ENCODE data around the gene TRIP13. TPM values are rescaled to one million over a fixed set of nuclear protein-coding genes. Genes with fewer than 3 reads are reported as not detected.

TRIP13 gene
- total and polyA plus RNA-seq, 2 donors: 1.6 to 8.7 TPM

GRCh38 chr5:860506-861150 is 32.1 kb upstream of the TRIP13 start:
- no peak overlapping the region for H3K4me3 ChIP-seq (ENCODE audit: low read depth, low read length)
- H3K36me3 ChIP-seq (ENCODE audit: insufficient read depth): peaks cover 3% of the 10 kb centered on the region
- no peaks in the 10 kb centered on the region for H3K4me1 ChIP-seq (ENCODE audit: insufficient read depth)
- 94% methylated on average over 15 of the region's 15 CpGs for WGBS
- DNase-seq (ENCODE audit: extremely low spot score): no peak
- H3K27ac ChIP-seq (ENCODE audit: low read depth): no peak overlapping the region

GRCh38 chr5:861442-862366 is 31.0 kb upstream of the TRIP13 start:
- Histone ChIP-seq H3K27ac (ENCODE audit: low read depth) (no peak overlapping the region), H3K36me3 (ENCODE audit: insufficient read depth) (peaks cover 4% of the 10 kb centered on the region), H3K4me3 (ENCODE audit: low read depth, low read length) (no peak overlapping the region), H3K4me1 (ENCODE audit: insufficient read depth) (no peaks in the 10 kb centered on the region)
- whole genome bisulfite sequencing: 78% methylated on average over 22 of the region's 22 CpGs
- DNase-seq (ENCODE audit: extremely low spot score): no peak

- WGBS: 85% methylated on average over 25 of the region's 25 CpGs
- DNase-seq (ENCODE audit: extremely low spot score): no peak
- H3K36me3 ChIP-seq (ENCODE audit: insufficient read depth): peaks cover 4% of the 10 kb centered on the region
- no peaks in the 10 kb centered on the region for H3K4me1 ChIP-seq (ENCODE audit: insufficient read depth)
- no peak overlapping the region for H3K27ac ChIP-seq (ENCODE audit: low read depth)
- no peak overlapping the region for H3K4me3 ChIP-seq (ENCODE audit: low read depth, low read length)
Measured at GRCh38 chr5:862367-863243, 30.1 kb upstream of the TRIP13 start.

- H3K36me3 ChIP-seq (ENCODE audit: insufficient read depth): peaks cover 4% of the 10 kb centered on the region
- no peak overlapping the region for H3K4me3 ChIP-seq (ENCODE audit: low read depth, low read length)
- H3K4me1 ChIP-seq (ENCODE audit: insufficient read depth): no peaks in the 10 kb centered on the region
- WGBS: 91% methylated on average over 16 of the region's 16 CpGs
- H3K27ac ChIP-seq (ENCODE audit: low read depth): no peak overlapping the region
- DNase-seq (ENCODE audit: extremely low spot score): no peak
Measured at GRCh38 chr5:863244-863805, 29.4 kb upstream of the TRIP13 start.

GRCh38 chr5:864492-865167 is 28.1 kb upstream of the TRIP13 start:
- Histone ChIP-seq H3K27ac (ENCODE audit: low read depth) (no peak overlapping the region), H3K4me3 (ENCODE audit: low read depth, low read length) (no peak overlapping the region), H3K4me1 (ENCODE audit: insufficient read depth) (no peaks in the 10 kb centered on the region), H3K36me3 (ENCODE audit: insufficient read depth) (peaks cover 6% of the 10 kb centered on the region)
- 65% methylated on average over 15 of the region's 15 CpGs for WGBS
- no peak for DNase-seq (ENCODE audit: extremely low spot score)

DNA sequence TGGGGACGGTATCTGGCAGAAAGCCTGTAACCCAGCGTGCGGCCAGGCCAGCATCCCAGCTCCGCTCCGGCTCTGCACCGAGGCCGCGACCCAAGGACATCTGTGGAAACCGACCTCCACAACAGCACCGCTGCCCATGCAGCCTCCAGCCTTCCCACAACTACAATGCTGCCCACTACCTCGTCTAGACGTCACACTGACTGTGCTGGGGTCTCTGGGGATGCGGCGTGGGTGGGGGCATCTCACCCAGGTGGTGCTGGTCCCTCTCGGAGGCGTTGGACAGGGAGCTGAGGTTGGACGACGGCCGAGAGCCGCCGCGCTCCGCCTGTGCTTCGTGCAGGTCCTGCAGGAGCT is 27.5 kb upstream of the TRIP13 start:
- 83% methylated on average over 24 of the region's 24 CpGs for WGBS
- H3K4me1 ChIP-seq (ENCODE audit: insufficient read depth): no peaks in the 10 kb centered on the region
- peaks cover 6% of the 10 kb centered on the region for H3K36me3 ChIP-seq (ENCODE audit: insufficient read depth)
- DNase-seq (ENCODE audit: extremely low spot score): no peak
- no peak overlapping the region for H3K4me3 ChIP-seq (ENCODE audit: low read depth, low read length)
- H3K27ac ChIP-seq (ENCODE audit: low read depth): no peak overlapping the region

- peaks cover 7% of the 10 kb centered on the region for H3K36me3 ChIP-seq (ENCODE audit: insufficient read depth)
- 93% methylated on average over 10 of the region's 10 CpGs for WGBS
- H3K4me3 ChIP-seq (ENCODE audit: low read depth, low read length): no peak overlapping the region
- no peak for DNase-seq (ENCODE audit: extremely low spot score)
- no peaks in the 10 kb centered on the region for H3K4me1 ChIP-seq (ENCODE audit: insufficient read depth)
- no peak overlapping the region for H3K27ac ChIP-seq (ENCODE audit: low read depth)
Measured at GRCh38 chr5:865771-866170, 26.9 kb upstream of the TRIP13 start.

GRCh38 chr5:867300-867870 is 25.3 kb upstream of the TRIP13 start:
- Histone ChIP-seq H3K27ac (ENCODE audit: low read depth) (no peak overlapping the region), H3K4me3 (ENCODE audit: low read depth, low read length) (no peak overlapping the region), H3K36me3 (ENCODE audit: insufficient read depth) (peaks cover 8% of the 10 kb centered on the region), H3K4me1 (ENCODE audit: insufficient read depth) (no peaks in the 10 kb centered on the region)
- WGBS: 94% methylated on average over 6 of the region's 6 CpGs
- no peak for DNase-seq (ENCODE audit: extremely low spot score)

DNA sequence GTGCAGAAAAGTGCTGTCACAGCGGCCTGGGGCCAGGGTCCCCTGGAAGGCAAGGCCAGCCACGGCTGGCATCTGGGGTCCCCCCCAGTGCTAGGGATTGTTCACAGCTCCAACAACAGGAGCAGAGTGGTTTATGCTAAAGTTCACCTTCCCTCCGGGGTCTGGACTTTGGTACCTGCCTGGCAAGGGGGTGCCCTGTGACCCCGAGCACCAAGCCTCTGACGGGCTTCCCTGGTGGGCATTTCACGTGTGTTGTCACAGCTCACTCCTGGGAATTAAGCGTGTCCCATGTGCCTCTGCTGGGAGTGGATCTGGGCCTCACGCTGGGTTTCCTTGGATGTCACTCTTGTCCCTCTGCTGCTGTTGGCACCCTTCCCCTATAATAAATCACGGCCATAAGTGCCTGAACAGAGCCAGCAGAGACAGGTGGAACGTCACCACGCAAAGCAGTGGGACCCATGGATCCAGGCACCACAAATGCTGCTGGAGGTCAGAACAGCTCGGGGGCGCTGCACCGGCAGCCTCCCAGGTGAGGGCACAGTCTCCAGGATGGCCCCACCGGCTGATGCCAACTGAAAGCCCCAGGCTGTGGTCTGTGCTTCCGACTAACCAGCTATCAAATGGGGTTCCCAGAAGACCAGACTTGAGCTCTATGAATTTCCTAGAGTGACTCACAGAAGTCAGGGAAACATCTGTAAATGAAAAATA is 24.1 kb upstream of the TRIP13 start:
- 93% methylated on average over 16 of the region's 16 CpGs for WGBS
- H3K36me3 ChIP-seq (ENCODE audit: insufficient read depth): peaks cover 8% of the 10 kb centered on the region
- H3K4me3 ChIP-seq (ENCODE audit: low read depth, low read length): no peak overlapping the region
- H3K4me1 ChIP-seq (ENCODE audit: insufficient read depth): no peaks in the 10 kb centered on the region
- no peak for DNase-seq (ENCODE audit: extremely low spot score)
- no peak overlapping the region for H3K27ac ChIP-seq (ENCODE audit: low read depth)

DNA sequence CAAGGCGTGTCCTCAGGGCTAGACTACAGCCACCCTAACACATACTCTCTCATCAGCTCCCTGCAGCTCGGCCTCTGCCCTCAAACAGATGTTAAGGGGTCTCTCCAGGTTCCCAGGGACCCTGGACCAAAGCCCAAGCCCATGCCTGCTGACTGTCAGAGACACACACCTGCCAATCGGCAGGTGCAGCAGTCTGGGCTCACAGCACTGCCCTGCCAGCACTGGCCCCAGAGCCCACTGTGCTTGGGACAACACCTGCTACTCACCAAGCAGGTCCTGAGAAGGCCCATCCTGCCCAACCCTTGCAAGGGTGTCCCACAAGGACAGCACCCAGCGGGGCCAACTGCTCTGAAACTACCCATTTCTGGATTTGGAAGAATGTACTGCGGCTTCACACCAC is 21.7 kb upstream of the TRIP13 start:
- no peak overlapping the region for H3K4me3 ChIP-seq (ENCODE audit: low read depth, low read length)
- H3K36me3 ChIP-seq (ENCODE audit: insufficient read depth): peaks cover 6% of the 10 kb centered on the region
- no peak for DNase-seq (ENCODE audit: extremely low spot score)
- H3K4me1 ChIP-seq (ENCODE audit: insufficient read depth): no peaks in the 10 kb centered on the region
- 98% methylated on average over 5 of the region's 5 CpGs for WGBS
- H3K27ac ChIP-seq (ENCODE audit: low read depth): no peak overlapping the region

- 95% methylated on average over 29 of the region's 29 CpGs for WGBS
- no peak for DNase-seq (ENCODE audit: extremely low spot score)
- Histone ChIP-seq H3K36me3 (ENCODE audit: insufficient read depth) (peaks cover 8% of the 10 kb centered on the region), H3K4me3 (ENCODE audit: low read depth, low read length) (no peak overlapping the region), H3K27ac (ENCODE audit: low read depth) (no peak overlapping the region), H3K4me1 (ENCODE audit: insufficient read depth) (no peaks in the 10 kb centered on the region)
Measured at GRCh38 chr5:871596-872298, 20.9 kb upstream of the TRIP13 start.

DNA sequence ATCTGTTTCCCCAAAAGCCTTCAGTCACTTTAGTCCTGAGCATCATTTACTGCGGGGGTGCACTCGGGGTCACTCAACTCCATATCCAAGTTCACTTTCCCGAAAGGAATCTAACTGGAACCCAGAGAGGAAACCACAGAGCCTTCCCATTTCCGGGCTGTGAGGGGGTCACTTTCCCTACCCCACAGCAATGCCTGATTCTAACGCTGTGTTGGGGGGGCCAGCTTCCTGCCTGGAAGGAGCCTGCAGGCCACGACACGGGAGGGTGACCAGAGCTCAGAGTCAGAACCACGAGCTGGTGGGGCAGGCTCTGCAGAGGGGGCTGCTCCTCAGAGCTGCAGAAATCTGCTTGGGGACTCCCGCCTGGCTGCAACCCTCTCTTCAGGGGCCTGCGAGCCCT is 20.4 kb upstream of the TRIP13 start:
- Histone ChIP-seq H3K4me3 (ENCODE audit: low read depth, low read length) (no peak overlapping the region), H3K36me3 (ENCODE audit: insufficient read depth) (peaks cover 10% of the 10 kb centered on the region), H3K4me1 (ENCODE audit: insufficient read depth) (no peaks in the 10 kb centered on the region), H3K27ac (ENCODE audit: low read depth) (no peak overlapping the region)
- DNase-seq (ENCODE audit: extremely low spot score): no peak
- WGBS: 83% methylated on average over 10 of the region's 10 CpGs

All from urinary bladder (tissue), 4 donors.